HEK293 (cell line): Measurements from ENCODE around the gene KIAA0232.

Experiments used
- CTCF ChIP-seq: fragments of 450-650 bp; formaldehyde crosslinking; IDR thresholded peaks from 2 replicates; pipeline ENCODE4 v1.5.1; 2016; ENCODE audit warnings: missing biosample characterization, missing genetic modification characterization
- KLF1 ChIP-seq: fragments of 450-650 bp; formaldehyde crosslinking; IDR thresholded peaks from 2 replicates; pipeline ENCODE4 v1.5.1; 2016; ENCODE audit warnings: missing biosample characterization, missing genetic modification characterization
- KLF10 ChIP-seq: fragments of 450-650 bp; IDR thresholded peaks from 2 replicates; pipeline ENCODE4 v1.5.1; 2018; ENCODE audit warnings: missing biosample characterization, mild to moderate bottlenecking, missing genetic modification characterization
- ZFP3 ChIP-seq: fragments of 450-650 bp; formaldehyde crosslinking; IDR thresholded peaks from 2 replicates; pipeline ENCODE4 v1.5.1; 2016; ENCODE audit warnings: low read depth, missing biosample characterization, missing genetic modification characterization
- ZNF624 ChIP-seq: fragments of 450-650 bp; formaldehyde crosslinking; IDR thresholded peaks from 2 replicates; pipeline ENCODE4 v1.5.1; 2017; ENCODE audit warnings: missing biosample characterization, missing genetic modification characterization
- ZNF843 ChIP-seq: fragments of 450-650 bp; formaldehyde crosslinking; IDR thresholded peaks from 2 replicates; pipeline ENCODE4 v1.5.1; 2016; ENCODE audit warnings: missing biosample characterization, missing genetic modification characterization

- TF ChIP-seq KLF1 (no peak), ZFP3 (no peak), ZNF843 (tag by site-specific recombination) (no peak), CTCF (tag by site-specific recombination) (no peak), ZNF624 (tag by site-specific recombination) (no peak), KLF10 (tag by site-specific recombination) (no peak)
These were observed 129.9 kb downstream of the KIAA0232 start for GRCh38 chr4:6912441-6912840.
